Measurements from ENCODE around the gene CLRN3. TPM values are rescaled to one million over a fixed set of nuclear protein-coding genes. Genes with fewer than 3 reads are reported as not detected.

The CLRN3 gene
- total and polyA plus RNA-seq, 2 donors (not counting 1 experiment from before 2014, with no cell fraction given) = not detected

DNA sequence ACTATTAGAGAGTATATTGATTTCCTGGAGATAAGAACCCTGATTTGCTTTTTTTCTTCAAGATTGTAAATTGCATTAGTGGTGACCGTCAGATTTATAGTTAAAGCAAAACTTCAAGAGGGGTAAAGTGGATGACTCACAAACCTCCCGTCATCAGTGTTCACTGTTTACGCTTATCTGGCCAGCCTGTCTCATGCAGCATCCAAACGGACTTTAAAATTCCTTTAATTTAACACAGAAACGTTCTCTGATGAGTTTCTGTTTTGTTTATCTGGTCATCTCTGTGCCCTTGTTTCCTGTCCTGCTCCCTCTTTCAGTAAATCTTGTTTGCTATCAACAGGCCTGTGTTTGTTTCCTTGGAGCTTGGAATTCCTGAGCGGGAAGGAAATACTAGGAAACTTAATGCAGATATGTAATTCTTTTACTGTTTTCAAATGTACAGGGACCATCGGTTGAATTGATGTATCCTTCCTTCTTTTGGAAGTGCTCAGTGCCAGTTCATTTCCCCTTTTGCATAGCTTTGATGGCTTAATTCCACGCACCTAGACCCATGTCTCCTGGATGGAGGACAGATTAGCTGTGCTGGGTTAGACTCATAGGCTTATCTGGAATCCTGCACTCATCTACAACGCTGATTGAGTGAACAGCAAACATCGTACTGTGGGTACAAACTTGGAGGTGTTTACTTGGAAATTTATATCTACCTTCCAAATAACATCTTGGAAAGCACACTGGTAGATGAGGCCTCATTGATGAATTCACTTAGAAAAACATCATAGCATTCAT is 35.5 kb upstream of the CLRN3 start:
- H3K9ac ChIP-seq (ENCODE audit: insufficient read depth, low read length) = no peak overlapping the region
- no peaks in the 10 kb centered on the region for H3K79me2 ChIP-seq (ENCODE audit: control insufficient read depth, insufficient read depth, low read length)
- H3K27me3 ChIP-seq (ENCODE audit: control insufficient read depth, insufficient read depth, low read length) = no peaks in the 10 kb centered on the region
- no peaks in the 10 kb centered on the region for H4K20me1 ChIP-seq (ENCODE audit: control insufficient read depth, extremely low read depth, insufficient read depth, low read length)
- no peak overlapping the region for H2AFZ ChIP-seq (ENCODE audit: low read length)
- TF ChIP-seq, protein P1, sequence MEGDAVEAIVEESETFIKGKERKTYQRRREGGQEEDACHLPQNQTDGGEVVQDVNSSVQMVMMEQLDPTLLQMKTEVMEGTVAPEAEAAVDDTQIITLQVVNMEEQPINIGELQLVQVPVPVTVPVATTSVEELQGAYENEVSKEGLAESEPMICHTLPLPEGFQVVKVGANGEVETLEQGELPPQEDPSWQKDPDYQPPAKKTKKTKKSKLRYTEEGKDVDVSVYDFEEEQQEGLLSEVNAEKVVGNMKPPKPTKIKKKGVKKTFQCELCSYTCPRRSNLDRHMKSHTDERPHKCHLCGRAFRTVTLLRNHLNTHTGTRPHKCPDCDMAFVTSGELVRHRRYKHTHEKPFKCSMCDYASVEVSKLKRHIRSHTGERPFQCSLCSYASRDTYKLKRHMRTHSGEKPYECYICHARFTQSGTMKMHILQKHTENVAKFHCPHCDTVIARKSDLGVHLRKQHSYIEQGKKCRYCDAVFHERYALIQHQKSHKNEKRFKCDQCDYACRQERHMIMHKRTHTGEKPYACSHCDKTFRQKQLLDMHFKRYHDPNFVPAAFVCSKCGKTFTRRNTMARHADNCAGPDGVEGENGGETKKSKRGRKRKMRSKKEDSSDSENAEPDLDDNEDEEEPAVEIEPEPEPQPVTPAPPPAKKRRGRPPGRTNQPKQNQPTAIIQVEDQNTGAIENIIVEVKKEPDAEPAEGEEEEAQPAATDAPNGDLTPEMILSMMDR (conservative IDR thresholded peaks at IDR 0.05 in 1 of 2, IDR thresholded peaks at IDR 0.05 in 1 of 2; ENCODE audit: low read depth in 1 of 2, low read length in 2 of 2) = no peak
- TF ChIP-seq EZH2 (IDR thresholded peaks at IDR 0.05; ENCODE audit: low read length, missing control alignments) = no peak
- H3K27ac ChIP-seq (ENCODE audit: insufficient read depth, low read length) = no peak overlapping the region
- DNase-seq (ENCODE audit: low read depth in 2 of 2) = peak; percentile 72 to 84
- no peaks in the 10 kb centered on the region for H3K36me3 ChIP-seq (ENCODE audit: control insufficient read depth, insufficient read depth, low read length)
- no peaks in the 10 kb centered on the region for H3K9me3 ChIP-seq (ENCODE audit: control insufficient read depth, insufficient read depth, low read depth, low read length)
- H3K4me3 ChIP-seq (replicated peaks in 1 of 4; ENCODE audit: control extremely low read depth in 1 of 4, insufficient read depth in 1 of 4, low read depth in 3 of 4, low read length in 4 of 4) = no peak overlapping the region
- peak overlapping the region; percentile 54 for H3K4me2 ChIP-seq (ENCODE audit: extremely low read depth, insufficient read depth, low read length)
- no peaks in the 10 kb centered on the region for H3K4me1 ChIP-seq (ENCODE audit: control insufficient read depth, extremely low read depth, insufficient read depth, low read length)

DNA sequence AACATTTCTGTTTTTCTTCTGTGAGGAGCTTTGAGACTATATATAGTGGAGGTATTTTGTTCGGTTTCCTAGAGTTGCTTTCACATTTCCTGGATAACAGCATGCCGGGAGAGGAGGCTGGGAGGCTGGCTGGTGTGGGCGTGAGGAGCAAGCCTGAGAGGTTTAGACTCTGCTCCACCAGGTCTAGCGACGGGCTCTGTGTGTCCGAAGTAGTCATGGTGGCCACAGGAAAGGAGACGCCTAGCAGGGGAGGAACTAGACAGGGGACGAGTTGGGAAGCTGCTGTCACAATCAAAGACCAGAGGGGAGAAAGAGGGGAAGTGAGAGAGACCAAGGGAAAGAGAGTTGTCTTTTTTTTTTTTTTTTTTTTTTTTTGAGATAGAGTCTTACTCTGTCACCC is 33.7 kb upstream of the CLRN3 start:
- Histone ChIP-seq H2AFZ (ENCODE audit: low read length) (no peak overlapping the region), H3K9ac (ENCODE audit: insufficient read depth, low read length) (no peak overlapping the region), H3K4me1 (ENCODE audit: control insufficient read depth, extremely low read depth, insufficient read depth, low read length) (no peaks in the 10 kb centered on the region), H4K20me1 (ENCODE audit: control insufficient read depth, extremely low read depth, insufficient read depth, low read length) (no peaks in the 10 kb centered on the region), H3K27me3 (ENCODE audit: control insufficient read depth, insufficient read depth, low read length) (no peaks in the 10 kb centered on the region), H3K79me2 (ENCODE audit: control insufficient read depth, insufficient read depth, low read length) (no peaks in the 10 kb centered on the region), H3K4me3 (replicated peaks in 1 of 4; ENCODE audit: control extremely low read depth in 1 of 4, insufficient read depth in 1 of 4, low read depth in 3 of 4, low read length in 4 of 4) (no peak overlapping the region), H3K4me2 (ENCODE audit: extremely low read depth, insufficient read depth, low read length) (no peak overlapping the region), H3K36me3 (ENCODE audit: control insufficient read depth, insufficient read depth, low read length) (no peaks in the 10 kb centered on the region), H3K9me3 (ENCODE audit: control insufficient read depth, insufficient read depth, low read depth, low read length) (no peaks in the 10 kb centered on the region), H3K27ac (ENCODE audit: insufficient read depth, low read length) (no peak overlapping the region)
- TF ChIP-seq, protein P1 (conservative IDR thresholded peaks at IDR 0.05 in 1 of 2, IDR thresholded peaks at IDR 0.05 in 1 of 2; ENCODE audit: low read depth in 1 of 2, low read length in 2 of 2) = no peak
- TF ChIP-seq EZH2 (IDR thresholded peaks at IDR 0.05; ENCODE audit: low read length, missing control alignments) = no peak
- no peak for DNase-seq (ENCODE audit: low read depth in 2 of 2)

DNA sequence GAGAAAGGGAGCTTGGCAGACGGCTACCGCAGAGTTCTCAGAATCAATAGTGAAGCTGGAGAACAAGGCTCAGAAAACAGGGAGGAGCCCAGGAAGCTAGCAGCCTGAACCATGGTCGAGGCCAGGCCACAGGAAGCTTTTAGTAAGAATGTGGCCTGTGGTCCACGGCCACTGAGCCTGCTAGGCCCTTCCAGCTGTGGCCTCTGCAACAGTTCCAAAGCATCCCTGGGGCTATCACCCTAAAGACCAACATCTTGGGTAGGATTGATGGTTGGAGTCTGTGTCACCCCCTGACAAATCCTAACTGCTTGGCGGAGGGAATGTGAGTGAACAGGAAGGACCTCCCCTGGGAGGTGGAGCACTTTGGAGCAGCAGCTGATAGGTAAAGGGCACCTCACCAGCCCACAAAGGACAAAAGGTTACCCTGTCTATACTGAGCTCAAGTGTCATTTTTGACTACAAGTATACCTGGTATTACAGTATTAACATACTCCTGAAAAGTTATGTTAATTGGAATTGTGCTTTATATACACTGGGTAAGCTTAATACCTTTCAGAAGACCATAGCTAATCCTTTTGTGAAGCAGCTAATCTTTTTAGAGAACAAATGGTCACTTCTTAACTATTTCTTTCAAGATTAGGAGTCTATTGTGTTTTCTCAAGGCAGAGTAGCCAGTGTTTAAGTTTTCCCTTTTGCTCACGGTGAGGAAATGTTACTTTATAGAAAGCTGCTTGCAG is 32.9 kb upstream of the CLRN3 start:
- Histone ChIP-seq H3K36me3 (ENCODE audit: control insufficient read depth, insufficient read depth, low read length) (no peaks in the 10 kb centered on the region), H3K4me3 (replicated peaks in 1 of 4; ENCODE audit: control extremely low read depth in 1 of 4, insufficient read depth in 1 of 4, low read depth in 3 of 4, low read length in 4 of 4) (no peak overlapping the region), H3K27me3 (ENCODE audit: control insufficient read depth, insufficient read depth, low read length) (no peaks in the 10 kb centered on the region), H3K79me2 (ENCODE audit: control insufficient read depth, insufficient read depth, low read length) (no peaks in the 10 kb centered on the region), H3K9me3 (ENCODE audit: control insufficient read depth, insufficient read depth, low read depth, low read length) (no peaks in the 10 kb centered on the region), H3K27ac (ENCODE audit: insufficient read depth, low read length) (no peak overlapping the region), H3K4me2 (ENCODE audit: extremely low read depth, insufficient read depth, low read length) (no peak overlapping the region), H2AFZ (ENCODE audit: low read length) (no peak overlapping the region), H4K20me1 (ENCODE audit: control insufficient read depth, extremely low read depth, insufficient read depth, low read length) (no peaks in the 10 kb centered on the region), H3K4me1 (ENCODE audit: control insufficient read depth, extremely low read depth, insufficient read depth, low read length) (no peaks in the 10 kb centered on the region), H3K9ac (ENCODE audit: insufficient read depth, low read length) (no peak overlapping the region)
- peak in 1 of 2 donors; percentile 50 for DNase-seq (ENCODE audit: low read depth in 2 of 2)
- TF ChIP-seq EZH2 (IDR thresholded peaks at IDR 0.05; ENCODE audit: low read length, missing control alignments) = no peak
- TF ChIP-seq, protein P1 (conservative IDR thresholded peaks at IDR 0.05 in 1 of 2, IDR thresholded peaks at IDR 0.05 in 1 of 2; ENCODE audit: low read depth in 1 of 2, low read length in 2 of 2) = no peak
